ENCODE results near the gene WTAP.

DNA sequence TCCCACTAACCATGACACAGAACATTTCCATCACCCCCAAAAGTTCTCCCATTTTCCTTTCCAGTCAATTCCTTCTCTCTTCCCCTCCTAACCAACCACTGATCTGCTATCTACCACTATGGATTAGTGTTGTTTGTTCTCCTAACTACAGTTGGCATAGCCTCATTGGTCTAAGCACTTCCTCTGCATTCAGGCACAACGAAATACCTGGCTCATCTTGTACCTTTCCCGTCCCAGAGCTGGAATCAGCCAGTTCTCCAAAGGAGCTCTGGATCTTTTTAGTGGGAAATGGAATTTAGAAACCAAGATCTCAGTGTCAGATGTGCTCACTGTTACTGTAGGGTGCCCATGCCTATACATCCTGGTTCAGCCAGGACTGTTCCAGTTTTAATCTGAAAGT, 4.0 kb upstream of the WTAP start:
- TF ChIP-seq POLR2A (IDR thresholded peaks at IDR 0.05; ENCODE audit: low read depth, low read length), result no peak
- TF ChIP-seq RFX5 (IDR thresholded peaks at IDR 0.05; ENCODE audit: low read depth, low read length), result no peak
